Measurements from ENCODE around the gene UNC13C.

- TF ChIP-seq GATA2 (IDR thresholded peaks at IDR 0.05; ENCODE audit: low read depth, low read length): no peak
- no peak for TF ChIP-seq GATA3 (IDR thresholded peaks at IDR 0.05; ENCODE audit: low read depth, low read length)
Measured at GRCh38 chr15:54307926-54308325, 329.7 kb downstream of the UNC13C start.

Measured in SH-SY5Y (cell line).